ENCODE results near the gene GPR137.
A peak's percentile ranks its signal among the peaks of the same experiment; 100 is the strongest.

GPR137 gene

DNA sequence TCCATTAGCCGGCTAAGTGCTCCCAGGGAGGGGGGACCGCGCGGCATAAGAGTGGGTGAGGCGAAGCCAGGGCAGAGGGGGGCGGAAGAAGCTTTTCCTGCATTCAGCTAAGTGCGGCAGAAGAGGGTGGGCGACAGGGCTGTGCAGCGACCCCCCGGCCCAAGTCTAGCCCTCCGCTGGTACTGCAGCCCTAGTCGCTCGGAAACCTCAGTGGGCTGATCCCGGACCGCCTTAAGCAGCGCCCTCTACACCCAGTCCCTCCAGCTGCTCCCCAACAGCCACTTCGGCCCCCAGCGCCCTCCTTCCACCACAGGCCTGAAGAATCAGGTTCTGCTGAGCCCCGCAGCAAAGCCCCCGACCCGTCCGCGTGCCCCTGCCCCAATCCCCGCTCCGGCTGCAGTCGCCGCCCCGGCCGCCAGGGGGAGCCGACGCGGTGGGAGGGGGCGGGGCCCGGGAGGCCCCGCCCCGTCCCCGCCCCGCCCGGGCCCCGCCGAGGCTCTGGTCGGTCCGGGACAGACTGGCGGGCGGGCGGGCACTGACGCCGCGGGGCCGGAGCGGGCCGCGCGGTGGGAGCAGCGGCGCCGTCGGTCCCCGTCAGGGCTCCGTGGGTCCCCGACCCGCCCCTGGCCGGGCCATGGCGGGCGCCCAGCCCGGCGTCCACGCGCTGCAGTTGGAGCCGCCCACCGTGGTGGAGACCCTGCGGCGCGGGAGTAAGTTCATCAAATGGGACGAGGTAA is 34.5 kb upstream of the GPR137 start, which contains the start of gene PLCB3 (continued):
- TF ChIP-seq BCL6B (tag by site-specific recombination; IDR thresholded peaks at IDR 0.05), result no peak
- no peak for TF ChIP-seq REPIN1 (tag by site-specific recombination; IDR thresholded peaks at IDR 0.05; ENCODE audit: low read depth)
- no peak for TF ChIP-seq ZNF302 (tag by site-specific recombination; IDR thresholded peaks at IDR 0.05; ENCODE audit: low read depth)
- TF ChIP-seq KLF8 (tag by site-specific recombination; IDR thresholded peaks at IDR 0.05), result peak; percentile 68
- TF ChIP-seq, protein P1, sequence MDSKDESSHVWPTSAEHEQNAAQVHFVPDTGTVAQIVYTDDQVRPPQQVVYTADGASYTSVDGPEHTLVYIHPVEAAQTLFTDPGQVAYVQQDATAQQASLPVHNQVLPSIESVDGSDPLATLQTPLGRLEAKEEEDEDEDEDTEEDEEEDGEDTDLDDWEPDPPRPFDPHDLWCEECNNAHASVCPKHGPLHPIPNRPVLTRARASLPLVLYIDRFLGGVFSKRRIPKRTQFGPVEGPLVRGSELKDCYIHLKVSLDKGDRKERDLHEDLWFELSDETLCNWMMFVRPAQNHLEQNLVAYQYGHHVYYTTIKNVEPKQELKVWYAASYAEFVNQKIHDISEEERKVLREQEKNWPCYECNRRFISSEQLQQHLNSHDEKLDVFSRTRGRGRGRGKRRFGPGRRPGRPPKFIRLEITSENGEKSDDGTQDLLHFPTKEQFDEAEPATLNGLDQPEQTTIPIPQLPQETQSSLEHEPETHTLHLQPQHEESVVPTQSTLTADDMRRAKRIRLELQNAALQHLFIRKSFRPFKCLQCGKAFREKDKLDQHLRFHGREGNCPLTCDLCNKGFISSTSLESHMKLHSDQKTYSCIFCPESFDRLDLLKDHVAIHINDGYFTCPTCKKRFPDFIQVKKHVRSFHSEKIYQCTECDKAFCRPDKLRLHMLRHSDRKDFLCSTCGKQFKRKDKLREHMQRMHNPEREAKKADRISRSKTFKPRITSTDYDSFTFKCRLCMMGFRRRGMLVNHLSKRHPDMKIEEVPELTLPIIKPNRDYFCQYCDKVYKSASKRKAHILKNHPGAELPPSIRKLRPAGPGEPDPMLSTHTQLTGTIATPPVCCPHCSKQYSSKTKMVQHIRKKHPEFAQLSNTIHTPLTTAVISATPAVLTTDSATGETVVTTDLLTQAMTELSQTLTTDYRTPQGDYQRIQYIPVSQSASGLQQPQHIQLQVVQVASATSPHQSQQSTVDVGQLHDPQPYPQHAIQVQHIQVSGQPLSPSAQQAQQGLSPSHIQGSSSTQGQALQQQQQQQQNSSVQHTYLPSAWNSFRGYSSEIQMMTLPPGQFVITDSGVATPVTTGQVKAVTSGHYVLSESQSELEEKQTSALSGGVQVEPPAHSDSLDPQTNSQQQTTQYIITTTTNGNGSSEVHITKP (tag by site-specific recombination; IDR thresholded peaks at IDR 0.05), result peak; percentile 92
- TF ChIP-seq ZBTB1 (tag by site-specific recombination; IDR thresholded peaks at IDR 0.05), result no peak
- no peak for TF ChIP-seq ZNF155 (tag by site-specific recombination; IDR thresholded peaks at IDR 0.05)
- TF ChIP-seq SETDB1 (IDR thresholded peaks at IDR 0.05; ENCODE audit: insufficient read length, low read length), result no peak
- no peak for TF ChIP-seq ZNF404 (tag by site-specific recombination; IDR thresholded peaks at IDR 0.05)
- TF ChIP-seq ZNF571 (tag by site-specific recombination; IDR thresholded peaks at IDR 0.05), result no peak
- peak; percentile 93; the same call in 1 of the 2 replicates for TF ChIP-seq GLIS1 (tag by site-specific recombination; IDR thresholded peaks at IDR 0.05)
- TF ChIP-seq ZNF37A (tag by site-specific recombination; IDR thresholded peaks at IDR 0.05), result no peak
- TF ChIP-seq ZNF350 (tag by site-specific recombination; IDR thresholded peaks at IDR 0.05), result no peak
- TF ChIP-seq, protein P2, sequence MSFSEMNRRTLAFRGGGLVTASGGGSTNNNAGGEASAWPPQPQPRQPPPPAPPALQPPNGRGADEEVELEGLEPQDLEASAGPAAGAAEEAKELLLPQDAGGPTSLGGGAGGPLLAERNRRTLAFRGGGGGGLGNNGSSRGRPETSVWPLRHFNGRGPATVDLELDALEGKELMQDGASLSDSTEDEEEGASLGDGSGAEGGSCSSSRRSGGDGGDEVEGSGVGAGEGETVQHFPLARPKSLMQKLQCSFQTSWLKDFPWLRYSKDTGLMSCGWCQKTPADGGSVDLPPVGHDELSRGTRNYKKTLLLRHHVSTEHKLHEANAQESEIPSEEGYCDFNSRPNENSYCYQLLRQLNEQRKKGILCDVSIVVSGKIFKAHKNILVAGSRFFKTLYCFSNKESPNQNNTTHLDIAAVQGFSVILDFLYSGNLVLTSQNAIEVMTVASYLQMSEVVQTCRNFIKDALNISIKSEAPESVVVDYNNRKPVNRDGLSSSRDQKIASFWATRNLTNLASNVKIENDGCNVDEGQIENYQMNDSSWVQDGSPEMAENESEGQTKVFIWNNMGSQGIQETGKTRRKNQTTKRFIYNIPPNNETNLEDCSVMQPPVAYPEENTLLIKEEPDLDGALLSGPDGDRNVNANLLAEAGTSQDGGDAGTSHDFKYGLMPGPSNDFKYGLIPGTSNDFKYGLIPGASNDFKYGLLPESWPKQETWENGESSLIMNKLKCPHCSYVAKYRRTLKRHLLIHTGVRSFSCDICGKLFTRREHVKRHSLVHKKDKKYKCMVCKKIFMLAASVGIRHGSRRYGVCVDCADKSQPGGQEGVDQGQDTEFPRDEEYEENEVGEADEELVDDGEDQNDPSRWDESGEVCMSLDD (tag by site-specific recombination; IDR thresholded peaks at IDR 0.05), result peak; percentile 58; the same call in 1 of the 2 replicates
- TF ChIP-seq, protein P3, sequence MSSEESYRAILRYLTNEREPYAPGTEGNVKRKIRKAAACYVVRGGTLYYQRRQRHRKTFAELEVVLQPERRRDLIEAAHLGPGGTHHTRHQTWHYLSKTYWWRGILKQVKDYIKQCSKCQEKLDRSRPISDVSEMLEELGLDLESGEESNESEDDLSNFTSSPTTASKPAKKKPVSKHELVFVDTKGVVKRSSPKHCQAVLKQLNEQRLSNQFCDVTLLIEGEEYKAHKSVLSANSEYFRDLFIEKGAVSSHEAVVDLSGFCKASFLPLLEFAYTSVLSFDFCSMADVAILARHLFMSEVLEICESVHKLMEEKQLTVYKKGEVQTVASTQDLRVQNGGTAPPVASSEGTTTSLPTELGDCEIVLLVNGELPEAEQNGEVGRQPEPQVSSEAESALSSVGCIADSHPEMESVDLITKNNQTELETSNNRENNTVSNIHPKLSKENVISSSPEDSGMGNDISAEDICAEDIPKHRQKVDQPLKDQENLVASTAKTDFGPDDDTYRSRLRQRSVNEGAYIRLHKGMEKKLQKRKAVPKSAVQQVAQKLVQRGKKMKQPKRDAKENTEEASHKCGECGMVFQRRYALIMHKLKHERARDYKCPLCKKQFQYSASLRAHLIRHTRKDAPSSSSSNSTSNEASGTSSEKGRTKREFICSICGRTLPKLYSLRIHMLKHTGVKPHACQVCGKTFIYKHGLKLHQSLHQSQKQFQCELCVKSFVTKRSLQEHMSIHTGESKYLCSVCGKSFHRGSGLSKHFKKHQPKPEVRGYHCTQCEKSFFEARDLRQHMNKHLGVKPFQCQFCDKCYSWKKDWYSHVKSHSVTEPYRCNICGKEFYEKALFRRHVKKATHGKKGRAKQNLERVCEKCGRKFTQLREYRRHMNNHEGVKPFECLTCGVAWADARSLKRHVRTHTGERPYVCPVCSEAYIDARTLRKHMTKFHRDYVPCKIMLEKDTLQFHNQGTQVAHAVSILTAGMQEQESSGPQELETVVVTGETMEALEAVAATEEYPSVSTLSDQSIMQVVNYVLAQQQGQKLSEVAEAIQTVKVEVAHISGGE (tag by site-specific recombination; conservative IDR thresholded peaks at IDR 0.05; ENCODE audit: low read depth), result no peak
- no peak for TF ChIP-seq ZNF157 (tag by site-specific recombination; IDR thresholded peaks at IDR 0.05)
- TF ChIP-seq GFI1B (tag by site-specific recombination; IDR thresholded peaks at IDR 0.05), result no peak
- no peak for TF ChIP-seq ZNF510 (tag by site-specific recombination; IDR thresholded peaks at IDR 0.05; ENCODE audit: insufficient replicate concordance)
- TF ChIP-seq, protein P4, sequence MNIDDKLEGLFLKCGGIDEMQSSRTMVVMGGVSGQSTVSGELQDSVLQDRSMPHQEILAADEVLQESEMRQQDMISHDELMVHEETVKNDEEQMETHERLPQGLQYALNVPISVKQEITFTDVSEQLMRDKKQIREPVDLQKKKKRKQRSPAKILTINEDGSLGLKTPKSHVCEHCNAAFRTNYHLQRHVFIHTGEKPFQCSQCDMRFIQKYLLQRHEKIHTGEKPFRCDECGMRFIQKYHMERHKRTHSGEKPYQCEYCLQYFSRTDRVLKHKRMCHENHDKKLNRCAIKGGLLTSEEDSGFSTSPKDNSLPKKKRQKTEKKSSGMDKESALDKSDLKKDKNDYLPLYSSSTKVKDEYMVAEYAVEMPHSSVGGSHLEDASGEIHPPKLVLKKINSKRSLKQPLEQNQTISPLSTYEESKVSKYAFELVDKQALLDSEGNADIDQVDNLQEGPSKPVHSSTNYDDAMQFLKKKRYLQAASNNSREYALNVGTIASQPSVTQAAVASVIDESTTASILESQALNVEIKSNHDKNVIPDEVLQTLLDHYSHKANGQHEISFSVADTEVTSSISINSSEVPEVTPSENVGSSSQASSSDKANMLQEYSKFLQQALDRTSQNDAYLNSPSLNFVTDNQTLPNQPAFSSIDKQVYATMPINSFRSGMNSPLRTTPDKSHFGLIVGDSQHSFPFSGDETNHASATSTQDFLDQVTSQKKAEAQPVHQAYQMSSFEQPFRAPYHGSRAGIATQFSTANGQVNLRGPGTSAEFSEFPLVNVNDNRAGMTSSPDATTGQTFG (tag by site-specific recombination; IDR thresholded peaks at IDR 0.05; ENCODE audit: borderline replicate concordance), result no peak
- no peak for TF ChIP-seq ZBTB21 (tag by site-specific recombination; IDR thresholded peaks at IDR 0.05)
- no peak for TF ChIP-seq ZNF175 (tag by site-specific recombination; IDR thresholded peaks at IDR 0.05)
- TF ChIP-seq, protein P5, sequence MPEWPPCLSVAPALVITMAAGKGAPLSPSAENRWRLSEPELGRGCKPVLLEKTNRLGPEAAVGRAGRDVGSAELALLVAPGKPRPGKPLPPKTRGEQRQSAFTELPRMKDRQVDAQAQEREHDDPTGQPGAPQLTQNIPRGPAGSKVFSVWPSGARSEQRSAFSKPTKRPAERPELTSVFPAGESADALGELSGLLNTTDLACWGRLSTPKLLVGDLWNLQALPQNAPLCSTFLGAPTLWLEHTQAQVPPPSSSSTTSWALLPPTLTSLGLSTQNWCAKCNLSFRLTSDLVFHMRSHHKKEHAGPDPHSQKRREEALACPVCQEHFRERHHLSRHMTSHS (tag by site-specific recombination; IDR thresholded peaks at IDR 0.05), result no peak
- TF ChIP-seq ZNF624 (tag by site-specific recombination; IDR thresholded peaks at IDR 0.05), result no peak
